ENCODE data around the gene CBY3.

- TF ChIP-seq, protein P1, sequence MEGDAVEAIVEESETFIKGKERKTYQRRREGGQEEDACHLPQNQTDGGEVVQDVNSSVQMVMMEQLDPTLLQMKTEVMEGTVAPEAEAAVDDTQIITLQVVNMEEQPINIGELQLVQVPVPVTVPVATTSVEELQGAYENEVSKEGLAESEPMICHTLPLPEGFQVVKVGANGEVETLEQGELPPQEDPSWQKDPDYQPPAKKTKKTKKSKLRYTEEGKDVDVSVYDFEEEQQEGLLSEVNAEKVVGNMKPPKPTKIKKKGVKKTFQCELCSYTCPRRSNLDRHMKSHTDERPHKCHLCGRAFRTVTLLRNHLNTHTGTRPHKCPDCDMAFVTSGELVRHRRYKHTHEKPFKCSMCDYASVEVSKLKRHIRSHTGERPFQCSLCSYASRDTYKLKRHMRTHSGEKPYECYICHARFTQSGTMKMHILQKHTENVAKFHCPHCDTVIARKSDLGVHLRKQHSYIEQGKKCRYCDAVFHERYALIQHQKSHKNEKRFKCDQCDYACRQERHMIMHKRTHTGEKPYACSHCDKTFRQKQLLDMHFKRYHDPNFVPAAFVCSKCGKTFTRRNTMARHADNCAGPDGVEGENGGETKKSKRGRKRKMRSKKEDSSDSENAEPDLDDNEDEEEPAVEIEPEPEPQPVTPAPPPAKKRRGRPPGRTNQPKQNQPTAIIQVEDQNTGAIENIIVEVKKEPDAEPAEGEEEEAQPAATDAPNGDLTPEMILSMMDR (IDR thresholded peaks at IDR 0.05; ENCODE audit: low read depth, low read length) = no peak
- peak; percentile 79 for TF ChIP-seq MAX (IDR thresholded peaks at IDR 0.05; ENCODE audit: low read depth, low read length)
Measured at GRCh38 chr5:179678223-179679013, 2.4 kb downstream of the CBY3 start.
